ENCODE results near the gene BANP. TPM values are rescaled to one million over a fixed set of nuclear protein-coding genes. Genes with fewer than 3 reads are reported as not detected.

The BANP gene
- total RNA-seq, 3 donors from 2014 or later: 21.9 to 45.4 (median 32.4) TPM

- peaks cover 15 to 35% of the 10 kb centered on the region in 2 donors for H3K4me1 ChIP-seq
- H3K27me3 ChIP-seq: no peaks in the 10 kb centered on the region
- peak overlapping the region; percentile 97 to 99 for H3K27ac ChIP-seq
- H3K4me3 ChIP-seq: peak overlapping the region; percentile 75 to 97 (median 96)
- no peaks in the 10 kb centered on the region for H3K36me3 ChIP-seq
- no peaks in the 10 kb centered on the region for H3K9me3 ChIP-seq
- DNase-seq (ENCODE audit: low spot score in 2 of 2): no peak
- intact Hi-C loops (cut with DNase I; ENCODE audit: low total_unique reads): no loop called here
- TF ChIP-seq POLR2AphosphoS5 (IDR thresholded peaks at IDR 0.05): no peak
- no peak for TF ChIP-seq CTCF (IDR thresholded peaks at IDR 0.05)
- no peak for TF ChIP-seq POLR2A (IDR thresholded peaks at IDR 0.05)
Measured at GRCh38 chr16:87951552-87952538, 611 bp downstream of the BANP start.

DNA sequence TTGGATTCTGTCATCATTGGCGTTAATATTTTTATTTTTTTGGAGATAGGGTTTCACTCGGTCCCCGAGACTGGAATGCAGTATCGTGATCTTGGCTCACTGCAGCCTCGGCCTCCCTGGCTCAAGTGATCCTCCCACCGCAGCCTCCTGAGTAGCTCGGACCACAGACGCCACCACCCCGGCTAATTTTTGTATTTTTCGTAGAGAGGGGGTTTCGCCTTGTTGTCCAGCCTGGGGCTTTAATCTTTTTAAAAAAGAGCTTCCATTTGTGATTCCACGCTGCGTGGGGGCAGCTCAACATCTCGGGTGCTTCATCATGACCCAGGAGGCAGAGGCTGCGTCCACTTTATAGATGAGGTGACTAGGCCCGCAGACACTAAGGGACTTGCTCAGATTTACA, 1.5 kb downstream of the BANP start:
- peak overlapping the region; percentile 97 to 99 for H3K27ac ChIP-seq
- H3K4me3 ChIP-seq: peak overlapping the region in 1 of 3 donors; percentile 96
- TF ChIP-seq POLR2AphosphoS5 (IDR thresholded peaks at IDR 0.05): no peak
- no peak for TF ChIP-seq CTCF (IDR thresholded peaks at IDR 0.05)
- no peak for TF ChIP-seq POLR2A (IDR thresholded peaks at IDR 0.05)
- peaks cover 16 to 35% of the 10 kb centered on the region in 2 donors for H3K4me1 ChIP-seq
- no peaks in the 10 kb centered on the region for H3K36me3 ChIP-seq
- intact Hi-C loops (cut with DNase I; ENCODE audit: low total_unique reads): no loop called here
- H3K27me3 ChIP-seq: no peaks in the 10 kb centered on the region
- DNase-seq (ENCODE audit: low spot score in 2 of 2): no peak
- no peaks in the 10 kb centered on the region for H3K9me3 ChIP-seq

GRCh38 chr16:87953308-87954215, 2.3 kb downstream of the BANP start:
- no peak for DNase-seq (ENCODE audit: low spot score in 2 of 2)
- intact Hi-C loops (cut with DNase I; ENCODE audit: low total_unique reads): no loop called here
- Histone ChIP-seq H3K27ac (peak overlapping the region; percentile 95 to 97), H3K4me3 (peak overlapping the region in 2 of 3 donors; percentile 2 to 24), H3K9me3 (no peaks in the 10 kb centered on the region), H3K27me3 (no peaks in the 10 kb centered on the region), H3K36me3 (no peaks in the 10 kb centered on the region), H3K4me1 (peaks cover 16 to 35% of the 10 kb centered on the region in 2 donors)
- no peak for TF ChIP-seq POLR2AphosphoS5 (IDR thresholded peaks at IDR 0.05)
- TF ChIP-seq POLR2A (IDR thresholded peaks at IDR 0.05): no peak
- TF ChIP-seq CTCF (IDR thresholded peaks at IDR 0.05): no peak

GRCh38 chr16:87954361-87954760, 3.1 kb downstream of the BANP start:
- peak in 1 of 3 donors; percentile 10 for TF ChIP-seq POLR2AphosphoS5 (IDR thresholded peaks at IDR 0.05)
- TF ChIP-seq POLR2A (IDR thresholded peaks at IDR 0.05): no peak
- Histone ChIP-seq H3K4me1 (peaks cover 16 to 35% of the 10 kb centered on the region in 2 donors), H3K36me3 (no peaks in the 10 kb centered on the region), H3K4me3 (peak overlapping the region in 2 of 3 donors; percentile 24 to 54), H3K9me3 (no peaks in the 10 kb centered on the region), H3K27ac (peak overlapping the region; percentile 95 to 97), H3K27me3 (no peaks in the 10 kb centered on the region)
- no peak for DNase-seq (ENCODE audit: low spot score in 2 of 2)
- intact Hi-C loops (cut with DNase I; ENCODE audit: low total_unique reads): no loop called here

- Histone ChIP-seq H3K36me3 (no peaks in the 10 kb centered on the region), H3K4me3 (peak overlapping the region in 2 of 3 donors; percentile 24 to 54), H3K27me3 (no peaks in the 10 kb centered on the region), H3K4me1 (peaks cover 16 to 35% of the 10 kb centered on the region in 2 donors), H3K9me3 (no peaks in the 10 kb centered on the region), H3K27ac (peak overlapping the region; percentile 95 to 97)
- intact Hi-C loops (cut with DNase I; ENCODE audit: low total_unique reads): no loop called here
- TF ChIP-seq POLR2AphosphoS5 (IDR thresholded peaks at IDR 0.05): peak in 1 of 3 donors; percentile 4
- TF ChIP-seq POLR2A (IDR thresholded peaks at IDR 0.05): no peak
- TF ChIP-seq CTCF (IDR thresholded peaks at IDR 0.05): no peak
- DNase-seq (ENCODE audit: low spot score in 2 of 2): peak in 1 of 2 donors; percentile 70
Measured at GRCh38 chr16:87954826-87955225, 3.6 kb downstream of the BANP start.

All from breast epithelium (tissue), 4 donors.